AG04450 (cell line): ENCODE data around the gene TMEM8B. TPM values are rescaled to one million over a fixed set of nuclear protein-coding genes. Genes with fewer than 3 reads are reported as not detected.

Experiments used
- CTCF ChIA-PET: fragments of 300-600, 350-600 bp; formaldehyde crosslinking; extraction: SDS; loops from one replicate; lab custom pipeline; 2022; ENCODE audit warnings: antibody characterized with exemption, inconsistent platforms; lab: Charles Lee
- POLR2A ChIA-PET: fragments of 350-600 bp; formaldehyde crosslinking; extraction: SDS; loops from one replicate; lab custom pipeline; 2021; ENCODE audit warnings: antibody characterized with exemption, inconsistent platforms; lab: Yijun Ruan, JAX
- DNase-seq: peaks from one replicate; pipeline ENCODE4 v3.0.0-alpha.2; 2011; ENCODE audit warnings: low read depth, low spot score
- H3K27ac ChIP-seq: one replicate; pipeline ENCODE4 v1.5.1; 2012; ENCODE audit warnings: low read depth, low read length, control low read depth
- H3K27me3 ChIP-seq: one replicate; pipeline ENCODE4 v1.6.0; 2012; ENCODE audit warnings: low read length; ENCODE audit not compliant: control insufficient read depth, insufficient read depth
- H3K4me3 ChIP-seq: 2 replicates; pipeline ENCODE4 v1.5.1; 2011; ENCODE audit warnings: mild to moderate bottlenecking, low read depth, low read length, control low read depth
- H3K9me3 ChIP-seq: 2 replicates; pipeline ENCODE4 v1.5.1; 2012; ENCODE audit warnings: low read length; ENCODE audit not compliant: control insufficient read depth, insufficient read depth
- CTCF ChIP-seq: IDR thresholded peaks from 2 replicates; pipeline ENCODE4 v1.5.1; 2011; ENCODE audit warnings: low read depth, low read length, control low read depth, inconsistent platforms
- polyA plus RNA-seq: library from polyadenylated mRNA; depleted of rRNA; stranded (reverse); fragments of >200 nt; gene quantifications from 2 replicates; pipeline ENCODE4 v1.2.3, GENCODE V29; 2011

TMEM8B gene
- polyA plus RNA-seq, 1 experiment: 3.3 TPM

GRCh38 chr9:35907711-35908503 is 78.9 kb downstream of the TMEM8B start:
- CTCF ChIA-PET: interaction anchor here (0.9 to 13.6 kb wide), 7 partner anchors 26 to 117 kb away, joined by 3 to 153 read pairs (median 3); no protein-coding TSS in a partner anchor
- Histone ChIP-seq H3K9me3 (no peaks in the 10 kb centered on the region; the same call in 1 of the 2 replicates), H3K27ac (peak overlapping the region; percentile 97), H3K27me3 (no peaks in the 10 kb centered on the region), H3K4me3 (peak overlapping the region; percentile 34)
- POLR2A ChIA-PET: interaction anchor here (0.6 to 3.1 kb wide), 5 partner anchors 17 to 283 kb away, joined by 3 to 25 read pairs (median 4); partner anchors contain the start of gene CLTA
- TF ChIP-seq CTCF: no peak
- DNase-seq: no peak

- Histone ChIP-seq H3K27me3 (no peaks in the 10 kb centered on the region), H3K9me3 (no peaks in the 10 kb centered on the region; the same call in 1 of the 2 replicates), H3K27ac (peak overlapping the region; percentile 97), H3K4me3 (no peak overlapping the region)
- ChIA-PET CTCF (interaction anchor here (1.0 to 13.6 kb wide), 4 partner anchors 37 to 84 kb away, joined by 3 to 153 read pairs (median 4); no protein-coding TSS in a partner anchor), POLR2A (interaction anchor here (0.6 to 0.7 kb wide), 2 partner anchors 79 to 119 kb away, joined by 3 to 4 read pairs; no protein-coding TSS in a partner anchor)
- DNase-seq: no peak
- no peak for TF ChIP-seq CTCF
Measured at GRCh38 chr9:35908504-35909125, 79.6 kb downstream of the TMEM8B start.

- Histone ChIP-seq H3K27me3 (no peaks in the 10 kb centered on the region), H3K4me3 (no peak within 1 kb of the TSS), H3K27ac (peak within 1 kb of the TSS; percentile 97), H3K9me3 (no peaks in the 10 kb centered on the region; the same call in 1 of the 2 replicates)
- CTCF ChIA-PET: interaction anchor here (1.0 to 13.6 kb wide), 3 partner anchors 36 to 84 kb away, joined by 3 to 153 read pairs (median 3); no protein-coding TSS in a partner anchor
- POLR2A ChIA-PET: no interaction called here
- DNase-seq: no peak
- TF ChIP-seq CTCF: no peak
Measured at GRCh38 chr9:35909274-35909673, 80.2 kb downstream of the TMEM8B start, which contains the start of gene SPAAR. SPAAR (plus strand) TSS chr9:35909490; CDS start chr9:35910464, 974 bp downstream.

- DNase-seq: no peak
- H3K27ac ChIP-seq: no peak overlapping the region
- H3K4me3 ChIP-seq: no peak overlapping the region
- H3K27me3 ChIP-seq: no peaks in the 10 kb centered on the region
- ChIA-PET POLR2A (no interaction called here), CTCF (interaction anchor here (1.0 to 13.6 kb wide), 4 partner anchors 28 to 120 kb away, joined by 3 to 153 read pairs (median 8); no protein-coding TSS in a partner anchor)
- no peaks in the 10 kb centered on the region; the same call in 1 of the 2 replicates for H3K9me3 ChIP-seq
- no peak for TF ChIP-seq CTCF
Measured at GRCh38 chr9:35909687-35910612, 80.9 kb downstream of the TMEM8B start.
